Measurements from ENCODE around the gene ZNF300.
"Not testable (repeated sequence)": the region's sequence is repeated elsewhere in the genome, so short reads cannot be mapped to it uniquely, and the experiment has no call there.

ZNF300 gene
- 5.6 to 16.0 reads per million in 2 donors for total RNA-seq

DNA sequence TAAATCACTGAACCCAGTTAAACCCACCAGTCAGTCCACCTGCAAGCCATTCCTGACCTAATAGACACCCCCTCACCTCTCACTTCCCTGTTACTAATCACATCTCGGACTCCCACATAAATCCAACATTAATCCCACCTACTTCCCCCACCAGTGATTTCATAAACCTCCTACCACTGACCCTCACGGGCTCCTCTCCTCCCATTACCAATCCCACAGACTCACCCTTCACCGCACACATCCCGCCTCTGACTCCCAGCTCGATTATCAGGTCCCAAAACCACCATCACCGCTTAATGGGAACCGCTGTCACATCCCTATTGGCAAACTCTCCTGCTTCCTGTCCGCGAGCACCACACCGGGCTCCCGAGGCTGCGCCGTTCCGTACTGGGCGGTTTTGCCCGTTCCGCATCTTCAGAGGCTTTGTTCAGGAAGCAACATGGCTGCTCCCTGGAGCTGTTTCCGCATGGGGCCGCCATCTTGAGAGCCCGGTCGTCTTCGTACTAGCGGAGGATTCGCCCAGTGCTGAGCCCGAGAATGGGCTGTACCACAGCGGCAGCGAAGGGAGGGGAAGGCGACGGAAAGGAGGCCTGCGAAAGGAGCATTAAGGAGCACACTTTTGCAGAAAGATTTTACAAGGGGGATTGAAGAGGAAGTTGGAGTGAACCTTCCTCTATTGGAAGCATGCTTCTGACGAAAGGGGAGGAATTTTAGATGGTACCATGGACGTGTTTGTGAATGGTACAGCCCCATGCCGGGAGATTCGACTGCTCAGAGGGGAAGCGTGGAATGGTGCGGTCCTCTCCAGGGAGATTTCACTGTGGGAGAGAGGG lies at the start of gene ZNF300:
TSS of gene ZNF300 (minus strand) at position 502 of the 833 bp plus-strand sequence. CDS start 1,825 bp downstream, outside the sequence.
- no peak for DNase-seq

GRCh38 chr5:150948539-150948938 lies 43.8 kb upstream of the ZNF300 start:
- no peak for DNase-seq

DNA sequence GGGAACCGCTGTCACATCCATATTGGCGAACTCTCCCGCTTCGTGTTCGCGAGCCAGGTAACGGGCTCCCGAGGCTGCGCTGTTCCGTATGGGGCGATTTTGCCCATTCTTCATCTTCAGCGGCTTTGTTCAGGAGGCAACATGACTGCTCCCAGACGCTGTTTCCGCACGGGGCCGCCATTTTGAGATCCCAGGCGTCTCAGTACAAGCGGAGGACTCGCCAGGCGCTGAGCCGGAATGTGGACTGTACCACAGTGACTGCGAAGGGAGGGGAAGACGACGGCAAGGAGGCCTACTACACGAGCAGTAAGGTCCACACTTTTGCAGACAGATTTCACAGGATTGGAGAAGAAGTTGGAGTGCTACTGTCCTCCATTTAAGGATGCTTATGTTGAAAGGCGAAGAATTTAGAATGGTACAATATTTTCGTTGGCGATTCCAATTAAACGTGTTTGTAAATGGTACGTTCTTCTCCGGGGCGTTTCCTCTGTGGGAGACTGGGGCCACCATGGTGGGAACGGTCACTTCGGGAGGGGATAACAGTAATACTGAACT lies 41.6 kb upstream of the ZNF300 start:
- DNase-seq = no peak

- DNase-seq = no peak
Observed at GRCh38 chr5:150945947-150946346, 41.2 kb upstream of the ZNF300 start.

GRCh38 chr5:150945486-150945885 lies 40.7 kb upstream of the ZNF300 start:
- DNase-seq = no peak

- DNase-seq = no peak
Observed at GRCh38 chr5:150931368-150931965, 26.7 kb upstream of the ZNF300 start.

DNA sequence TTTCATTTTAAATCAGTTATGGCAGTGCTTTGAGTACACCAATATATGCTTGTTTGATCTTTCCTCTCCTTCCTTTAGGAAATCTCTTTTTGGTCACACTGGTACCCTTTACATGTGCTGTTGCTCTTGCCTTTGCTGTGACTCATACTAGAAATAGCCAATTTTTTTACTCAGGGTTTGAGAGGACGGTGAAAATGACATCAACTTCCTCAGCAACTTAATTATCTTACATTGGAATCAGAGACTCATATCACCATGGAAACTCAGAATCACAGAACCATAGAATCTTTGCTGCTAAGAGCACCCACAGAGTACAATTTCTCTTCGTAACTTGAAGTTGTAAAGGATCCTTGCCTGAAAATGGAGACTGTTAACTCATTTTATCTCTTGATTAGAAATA lies 13.8 kb upstream of the ZNF300 start:
- DNase-seq = no peak

GRCh38 chr5:150912312-150912814 lies 7.6 kb upstream of the ZNF300 start:
- DNase-seq = no peak

- DNase-seq = no peak
Observed at GRCh38 chr5:150905312-150905683, 518 bp upstream of the ZNF300 start.

DNA sequence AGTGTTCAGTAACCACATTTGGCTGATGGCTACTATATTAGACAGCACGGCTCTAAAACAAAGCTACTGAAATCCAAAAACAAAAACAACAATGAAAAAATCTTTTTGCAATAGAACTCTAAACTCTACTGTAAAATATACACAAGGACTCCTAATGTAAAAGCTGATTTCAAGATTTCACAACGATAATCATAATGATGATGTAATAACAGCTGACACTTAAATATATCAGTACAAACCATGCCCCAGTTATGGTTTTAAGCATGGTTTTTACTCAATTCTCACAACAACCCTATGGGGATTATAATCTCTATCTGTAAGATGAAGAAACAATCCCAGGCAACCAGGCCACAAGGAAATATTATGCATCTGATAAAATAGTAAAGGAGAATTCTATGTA lies 3.3 kb downstream of the ZNF300 start:
- DNase-seq = no peak

DNA sequence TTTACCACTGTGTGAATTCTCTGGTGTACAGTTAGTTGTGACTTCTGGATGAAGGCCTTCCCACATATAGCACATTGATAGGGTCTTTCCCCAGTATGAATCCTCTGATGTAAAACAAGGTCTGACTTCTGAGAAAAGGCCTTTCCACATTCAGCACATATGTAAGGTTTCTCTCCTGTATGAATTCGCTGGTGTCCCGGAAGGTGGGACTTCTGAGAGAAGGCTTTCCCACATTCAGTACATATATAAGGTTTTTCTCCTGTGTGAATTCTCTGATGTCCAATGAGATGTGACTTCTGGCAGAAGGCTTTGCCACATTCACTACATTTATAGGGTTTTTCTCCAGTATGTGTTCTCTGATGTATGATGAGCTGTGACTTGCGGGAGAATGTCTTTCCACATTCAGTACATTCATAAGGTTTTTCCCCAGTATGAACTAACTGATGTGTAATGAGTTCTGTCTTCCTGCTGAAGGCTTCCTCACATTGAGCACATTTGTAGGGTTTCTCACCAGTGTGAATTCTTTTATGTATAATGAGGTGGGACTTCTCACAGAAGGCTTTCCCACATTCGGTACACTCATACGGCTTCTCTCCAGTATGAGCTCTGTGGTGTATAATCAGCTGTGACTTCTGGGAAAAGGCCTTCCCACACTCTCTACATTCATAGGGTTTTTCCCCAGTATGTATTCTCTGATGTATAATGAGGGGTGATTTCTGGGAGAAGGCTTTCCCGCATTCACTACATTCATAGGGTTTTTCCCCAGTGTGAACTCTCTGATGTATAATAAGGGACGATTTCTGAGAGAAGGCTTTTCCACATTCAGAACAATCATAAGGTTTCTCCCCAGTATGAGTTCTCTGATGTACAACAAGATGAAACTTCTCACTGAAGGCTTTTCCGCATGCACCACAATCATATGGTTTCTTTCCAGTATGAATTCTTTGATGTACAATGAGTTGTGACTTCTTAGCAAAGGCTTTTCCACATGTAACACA lies 9.1 kb downstream of the ZNF300 start:
- DNase-seq = no peak

DNA sequence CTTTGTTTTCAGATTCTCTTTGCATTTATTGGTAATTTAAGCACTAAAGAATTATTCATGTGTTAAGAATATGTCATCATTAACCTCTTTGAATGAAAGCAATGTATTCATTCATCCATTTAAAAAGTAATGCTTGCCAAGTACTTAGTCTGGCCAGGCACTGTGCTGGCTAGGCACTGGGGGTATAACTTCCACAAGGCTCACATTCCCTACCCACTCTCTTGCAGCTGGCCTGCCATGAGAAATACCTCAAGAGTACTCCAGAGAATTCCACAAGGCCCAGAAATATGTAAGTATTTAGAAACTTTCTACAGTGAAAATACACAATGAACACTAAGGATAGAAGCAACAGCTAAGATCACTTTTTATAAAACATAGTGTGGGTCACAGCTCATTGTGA lies 25.4 kb downstream of the ZNF300 start:
- DNase-seq = no peak

DNA sequence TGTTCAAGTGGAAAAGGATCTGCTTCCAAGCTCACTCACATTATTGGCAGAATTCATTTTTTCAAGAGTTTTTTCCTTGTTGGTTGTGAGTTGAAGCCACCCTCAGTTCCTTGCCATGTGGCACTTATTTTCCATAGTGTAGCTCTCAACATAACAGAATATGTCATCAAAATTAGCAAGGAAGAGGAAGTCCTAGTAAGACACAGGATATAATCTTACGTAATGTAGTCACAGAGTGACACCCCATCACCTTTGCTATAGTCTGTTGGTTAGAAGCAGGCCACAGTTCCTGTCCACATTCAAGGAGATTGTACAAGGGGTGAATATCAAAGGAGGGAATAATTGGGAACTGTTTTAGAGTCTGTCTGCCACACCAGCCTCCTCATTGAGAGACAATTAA lies 42.7 kb downstream of the ZNF300 start:
- no peak for DNase-seq

- no peak for DNase-seq
Observed at GRCh38 chr5:150860246-150860821, 44.4 kb downstream of the ZNF300 start.

DNA sequence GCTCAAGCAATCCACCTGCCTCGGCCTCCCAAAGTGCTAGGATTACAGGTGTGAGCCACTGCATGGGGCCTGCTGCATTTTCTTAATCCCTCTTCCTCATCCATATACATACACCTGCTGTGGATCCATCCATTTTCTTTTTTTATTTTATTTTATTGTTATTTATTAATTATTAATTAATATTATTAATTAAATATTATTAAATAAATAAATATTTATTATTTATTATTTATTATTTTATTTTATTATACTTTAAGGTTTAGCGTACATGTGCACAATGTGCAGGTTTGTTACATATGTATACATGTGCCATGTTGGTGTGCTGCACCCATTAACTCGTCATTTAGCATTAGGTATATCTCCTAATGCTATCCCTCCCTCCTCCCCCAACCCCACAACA lies 48.1 kb downstream of the ZNF300 start:
- not testable (repeated sequence) for DNase-seq

GRCh38 chr5:150853561-150853960 lies 51.2 kb downstream of the ZNF300 start:
- no peak for DNase-seq

DNA sequence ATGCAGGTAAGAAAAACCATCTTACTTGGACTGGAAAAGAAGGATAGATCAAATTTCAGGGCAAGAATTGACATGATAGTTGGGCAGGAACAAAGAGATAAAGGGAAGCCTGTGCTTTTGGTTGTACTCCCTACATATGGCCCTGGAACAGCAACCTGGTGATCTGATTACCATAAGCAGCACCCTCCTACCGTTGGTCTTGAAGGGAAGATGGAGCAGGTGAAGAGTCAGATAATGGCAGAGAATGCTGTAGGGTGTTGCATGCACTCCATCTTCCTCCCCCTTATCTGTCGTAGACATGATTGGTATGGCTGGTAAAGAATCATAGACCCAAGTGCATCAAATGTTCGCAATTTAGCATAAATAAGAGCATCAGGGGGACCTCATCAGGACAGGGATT lies 53.7 kb downstream of the ZNF300 start:
- no peak for DNase-seq

DNA sequence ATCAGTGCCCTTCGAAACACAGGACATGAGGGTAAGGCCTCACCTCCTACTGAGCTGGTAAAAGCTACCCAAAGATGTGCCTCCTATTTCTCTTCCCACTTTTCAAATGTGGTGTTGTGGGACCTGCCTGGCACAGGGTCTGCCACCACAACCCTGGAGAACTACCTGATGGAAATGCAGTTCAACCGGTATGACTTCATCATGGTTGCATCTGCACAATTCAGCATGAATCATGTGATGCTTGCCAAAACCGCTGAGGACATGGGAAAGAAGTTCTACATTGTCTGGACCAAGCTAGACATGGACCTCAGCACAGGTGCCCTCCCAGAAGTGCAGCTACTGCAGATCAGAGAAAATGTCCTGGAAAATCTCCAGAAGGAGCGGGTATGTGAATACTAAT lies 56.5 kb downstream of the ZNF300 start:
- DNase-seq = no peak

GRCh38 chr5:150847334-150847695 lies 57.5 kb downstream of the ZNF300 start:
- DNase-seq = no peak

DNA sequence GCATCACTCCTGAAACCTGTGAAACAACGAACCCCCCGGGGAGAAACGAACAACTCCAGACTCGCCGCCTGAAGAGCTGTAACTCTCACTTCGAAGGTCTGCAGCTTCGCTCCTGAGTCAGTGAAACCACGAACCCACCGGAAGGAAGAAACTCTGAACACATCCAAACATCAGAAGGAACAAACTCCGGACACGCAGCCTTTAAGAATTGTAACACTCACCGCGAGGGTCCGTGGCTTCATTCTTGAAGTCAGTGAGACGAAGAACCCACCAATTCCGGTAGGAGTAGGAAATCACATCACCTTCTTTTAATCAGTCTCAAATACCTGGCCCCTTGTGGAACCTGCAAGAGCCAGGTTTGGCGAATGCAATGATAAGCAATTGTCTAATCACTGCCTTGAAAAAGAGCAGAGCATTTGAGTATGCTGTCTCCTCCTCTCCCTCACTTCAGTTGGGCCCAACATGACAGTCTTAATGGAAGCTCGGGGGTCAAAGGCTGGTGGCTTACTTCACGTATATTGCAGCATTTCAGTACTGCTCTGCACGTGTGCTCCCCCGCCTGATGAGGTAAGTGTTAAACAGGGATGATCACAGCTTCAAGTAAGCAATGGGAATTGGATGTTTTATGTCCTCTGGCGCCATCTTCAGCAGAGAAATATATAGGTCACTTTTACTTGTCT lies 58.0 kb downstream of the ZNF300 start:
- DNase-seq = no peak

DNA sequence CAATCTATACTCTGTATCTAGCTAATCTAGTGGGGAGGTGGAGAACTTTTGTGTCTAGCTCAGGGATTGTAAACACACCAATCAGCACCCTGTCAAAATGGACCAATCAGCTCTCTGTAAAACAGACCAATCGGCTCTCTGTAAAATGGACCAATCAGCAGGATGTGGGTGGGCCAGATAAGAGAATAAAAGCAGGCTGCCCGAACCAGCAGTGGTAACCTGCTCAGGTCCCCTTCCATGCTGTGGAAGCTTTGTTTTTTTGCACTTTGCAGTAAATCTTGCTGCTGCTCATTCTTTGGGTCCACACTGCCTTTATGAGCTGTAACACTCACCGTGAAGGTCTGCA lies 58.5 kb downstream of the ZNF300 start, which contains the start of gene IRGM:
TSS of gene IRGM (plus strand) at position 214 of the 346 bp plus-strand sequence. CDS start 1,603 bp downstream, outside the sequence.
- not testable (repeated sequence) for DNase-seq
